Esophagus squamous epithelium (tissue), 4 donors: ENCODE measurements around the gene TM7SF3.

Experiments
- CTCF ChIP-seq, 6 experiments: fragments of 450-650 bp in 4 of 6; fragments of 200-600 bp in 2 of 6; sonication (generic) in 2 of 6; IDR thresholded peaks; one replicate each; pipeline ENCODE4 v1.5.1; 2016 to 2019; ENCODE audit warnings: antibody characterized with exemption in 6 of 6, mild to moderate bottlenecking in 4 of 6, moderate library complexity in 4 of 6
- POLR2A ChIP-seq, 4 donors: fragments of 450-650 bp; IDR thresholded peaks; one replicate each; pipeline ENCODE4 v1.6.1; 2017; ENCODE audit warnings: antibody characterized with exemption in 4 of 4, mild to moderate bottlenecking in 4 of 4, moderate library complexity in 3 of 4

- TF ChIP-seq POLR2A (IDR thresholded peaks at IDR 0.05) (no peak), CTCF (IDR thresholded peaks at IDR 0.05) (no peak)
Measured at GRCh38 chr12:26939953-26940352, 74.2 kb downstream of the TM7SF3 start.
